CD4-positive, alpha-beta memory T cell (primary cell): ENCODE data around the gene HTRA2. TPM values are rescaled to one million over a fixed set of nuclear protein-coding genes. Genes with fewer than 3 reads are reported as not detected.
"Not testable (repeated sequence)": the region's sequence is repeated elsewhere in the genome, so short reads cannot be mapped to it uniquely, and the experiment has no call there.

ENCODE experiments used
- CTCF ChIA-PET: fragments of 350-600 bp; sonication (Branson Sonifier 250); formaldehyde crosslinking; loops from one replicate; lab custom pipeline; 2021; ENCODE audit warnings: inconsistent platforms; ENCODE audit not compliant: partially characterized antibody; lab: Charles Lee
- POLR2A ChIA-PET: fragments of 350-600 bp; sonication (Branson Sonifier 250); formaldehyde crosslinking; loops from one replicate; lab custom pipeline; 2021; ENCODE audit not compliant: partially characterized antibody; lab: Charles Lee
- DNase-seq, 5 donors: peaks; one replicate each; pipeline versions ENCODE4 v3.0.0 to v3.0.0-alpha.2; 2020 to 2022; ENCODE audit warnings: mixed read lengths in 1 of 5
- H3K27ac ChIP-seq: one replicate; pipeline ENCODE4 v1.7.0; 2013; ENCODE audit warnings: low read depth, low read length
- H3K27me3 ChIP-seq: 2 replicates; pipeline ENCODE4 v1.7.0; 2013; ENCODE audit warnings: mild to moderate bottlenecking, low read length, moderate library complexity; ENCODE audit not compliant: insufficient read depth
- H3K36me3 ChIP-seq: 2 replicates; pipeline ENCODE4 v1.7.0; 2013; ENCODE audit warnings: mild to moderate bottlenecking, low read length, moderate library complexity; ENCODE audit not compliant: insufficient read depth
- H3K4me1 ChIP-seq: 2 replicates; pipeline ENCODE4 v1.7.0; 2013; ENCODE audit warnings: mild to moderate bottlenecking, low read length, moderate library complexity; ENCODE audit not compliant: insufficient read depth
- H3K4me3 ChIP-seq, 2 donors: one replicate each; pipeline ENCODE4 v1.7.0; 2013; ENCODE audit warnings: low read length in 2 of 2, mild to moderate bottlenecking in 1 of 2
- H3K9me3 ChIP-seq, 2 donors: one replicate each; pipeline ENCODE4 v1.7.0; 2013; ENCODE audit warnings: low read length in 2 of 2, control low read depth in 1 of 2; ENCODE audit not compliant: control insufficient read depth in 1 of 2
- H3K27ac Mint-ChIP-seq, 7 donors: one replicate each; pipeline ENCODE4 v1.8.0; 2020 to 2021; ENCODE audit warnings: mixed read lengths in 7 of 7, mild to moderate bottlenecking in 6 of 7, inconsistent platforms in 3 of 7, moderate library complexity in 3 of 7
- H3K27me3 Mint-ChIP-seq, 2 donors: one replicate each; pipeline ENCODE4 v1.8.0; 2020 to 2021; ENCODE audit warnings: mixed read lengths in 2 of 2
- H3K36me3 Mint-ChIP-seq, 2 donors: one replicate each; pipeline ENCODE4 v1.8.0; 2020 to 2021; ENCODE audit warnings: mixed read lengths in 2 of 2, inconsistent platforms in 1 of 2, mild to moderate bottlenecking in 1 of 2
- H3K4me1 Mint-ChIP-seq, 4 donors: one replicate each; pipeline ENCODE4 v1.8.0; 2020 to 2021; ENCODE audit warnings: mixed read lengths in 4 of 4, mild to moderate bottlenecking in 1 of 4
- H3K4me3 Mint-ChIP-seq, 8 donors: one replicate each; pipeline ENCODE4 v1.8.0; 2020 to 2021; ENCODE audit warnings: mixed read lengths in 8 of 8, mild to moderate bottlenecking in 7 of 8, moderate library complexity in 6 of 8, inconsistent platforms in 3 of 8
- H3K9me3 Mint-ChIP-seq, 8 donors: one replicate each; pipeline ENCODE4 v1.8.0; 2020 to 2021; ENCODE audit warnings: mixed read lengths in 8 of 8, mild to moderate bottlenecking in 5 of 8, inconsistent platforms in 3 of 8, moderate library complexity in 1 of 8
- intact Hi-C: fragments of 100-400 bp; cut with micrococcal nuclease; formaldehyde crosslinking; loops from one replicate; pipeline ENCODE4 v1.15.1; 2023
- polyA plus RNA-seq, 2 donors: library from polyadenylated mRNA; unstranded; fragments of 300-500 nt; fragmentation: Illumina TruSeq; gene quantifications; one replicate each; pipeline ENCODE4 v1.2.3, GENCODE V29; 2021
- total RNA-seq, 2 experiments: library from RNA; stranded (reverse); gene quantifications; one replicate each; pipeline ENCODE4 v1.2.3, GENCODE V29; 2021

HTRA2 gene
- total and polyA plus RNA-seq, 4 experiments from 2014 or later: 22.0 to 41.1 (median 32.8) TPM

DNA sequence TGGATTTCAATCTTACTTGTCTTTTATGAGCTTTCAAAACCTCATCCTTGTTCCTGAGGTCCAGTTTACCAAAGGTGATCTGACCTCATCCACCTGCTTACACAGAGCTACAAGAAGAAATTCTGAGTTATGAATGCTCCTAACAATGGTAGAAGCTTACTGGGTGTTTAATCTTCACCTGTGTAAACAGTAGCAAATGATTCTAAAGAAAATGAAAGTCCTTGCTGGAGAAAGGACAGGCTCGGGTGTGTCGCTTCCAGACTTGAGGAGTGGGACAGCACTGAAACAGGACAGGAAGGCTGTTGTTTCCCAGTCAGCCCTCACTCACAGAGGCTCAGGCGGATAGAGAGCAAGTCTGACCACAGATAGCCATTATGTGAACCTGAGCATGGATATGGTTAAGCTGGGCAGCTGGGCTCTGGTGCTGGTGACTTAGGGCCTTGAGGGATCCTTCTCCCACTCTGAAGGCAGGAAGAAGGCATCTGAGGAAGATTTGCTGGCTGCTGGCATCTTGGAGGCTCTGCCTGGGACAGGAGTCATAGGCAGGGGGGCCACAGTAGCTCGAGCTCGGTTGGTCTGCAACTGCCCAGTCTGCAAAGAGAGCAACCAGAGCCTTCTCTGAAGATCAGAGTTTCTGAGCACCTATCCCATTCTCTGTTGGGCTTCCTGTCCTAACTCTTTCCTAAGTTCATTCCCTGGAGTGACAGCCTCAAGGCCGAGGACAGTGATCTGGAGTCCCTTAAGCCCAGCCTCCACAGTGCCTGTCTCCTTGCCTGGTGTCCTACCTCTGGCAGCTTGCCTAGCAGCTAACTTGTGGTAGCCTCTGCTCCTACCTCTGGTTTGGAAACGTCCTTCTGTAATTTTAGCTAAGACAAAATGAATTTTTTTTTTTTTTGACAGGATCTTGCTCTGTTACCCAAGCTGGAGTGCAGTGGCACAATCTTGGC, 28.8 kb downstream of the HTRA2 start:
- H3K4me3 Mint-ChIP-seq: no peak overlapping the region

DNA sequence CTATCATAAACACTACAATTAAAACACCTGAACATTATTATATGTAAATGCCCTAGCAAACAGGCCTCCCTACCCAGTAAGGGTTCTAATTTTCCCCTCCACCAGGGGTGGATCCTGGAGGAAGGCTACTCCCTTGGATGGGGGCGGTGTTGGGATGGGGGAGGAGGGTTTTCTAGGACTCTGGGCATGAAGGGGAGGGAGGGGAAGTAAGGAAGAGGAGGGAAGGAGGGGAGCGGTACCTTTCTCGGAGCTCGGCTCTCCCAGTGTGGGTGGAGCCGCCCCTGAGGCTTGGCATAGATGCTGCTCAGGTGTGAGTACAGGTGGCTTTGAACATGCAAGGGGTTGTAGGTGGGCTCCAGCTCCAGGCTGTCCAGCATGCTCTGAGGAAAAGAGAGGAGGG, 30.2 kb downstream of the HTRA2 start:
- intact Hi-C loops: loop anchor here (10.0 kb wide), 1 partner anchor 165 kb away; no protein-coding TSS in a partner anchor
- DNase-seq: no peak
- Histone ChIP-seq H3K27me3 (no peaks in the 10 kb centered on the region), H3K27ac (no peak overlapping the region), H3K4me1 (peaks cover 10% of the 10 kb centered on the region), H3K9me3 (no peaks in the 10 kb centered on the region), H3K36me3 (no peaks in the 10 kb centered on the region), H3K4me3 (no peak overlapping the region)
- no peak overlapping the region for H3K4me3 Mint-ChIP-seq
- H3K4me1 Mint-ChIP-seq: peaks cover 5 to 21% (median 13%) of the 10 kb centered on the region in 4 donors
- POLR2A ChIA-PET: interaction anchor here (0.6 to 1.0 kb wide), 3 partner anchors 12 to 62 kb away, joined by 3 read pairs; no protein-coding TSS in a partner anchor
- peaks cover 7 to 20% of the 10 kb centered on the region in 2 donors for H3K27me3 Mint-ChIP-seq
- H3K36me3 Mint-ChIP-seq: peaks cover 0 to 15% of the 10 kb centered on the region in 2 donors
- CTCF ChIA-PET: no interaction called here
- no peaks in the 10 kb centered on the region for H3K9me3 Mint-ChIP-seq
- peak overlapping the region in 2 of 7 donors; percentile 45 to 77 for H3K27ac Mint-ChIP-seq

More for the DNA sequence above, 28.8 kb downstream of the HTRA2 start:
- no peak overlapping the region for H3K4me3 ChIP-seq
- peaks cover 14% of the 10 kb centered on the region for H3K4me1 ChIP-seq
- H3K9me3 ChIP-seq: no peaks in the 10 kb centered on the region
- H3K36me3 Mint-ChIP-seq: peaks cover 0 to 20% of the 10 kb centered on the region in 2 donors
- H3K9me3 Mint-ChIP-seq: peaks cover 0 to 2% (median 0%) of the 10 kb centered on the region in 8 donors
- intact Hi-C loops: loop anchor here (10.0 kb wide), 1 partner anchor 164 kb away; no protein-coding TSS in a partner anchor
- POLR2A ChIA-PET: interaction anchor here (0.6 to 1.5 kb wide), 4 partner anchors 13 to 100 kb away, joined by 3 to 4 read pairs (median 4); partner anchors contain the start of genes CCDC142, TTC31 and WBP1
- CTCF ChIA-PET: interaction anchor here (0.6 to 1.3 kb wide), 2 partner anchors 58 to 644 kb away, joined by 3 read pairs; no protein-coding TSS in a partner anchor
- H3K27me3 ChIP-seq: no peaks in the 10 kb centered on the region
- no peaks in the 10 kb centered on the region for H3K36me3 ChIP-seq
- no peak overlapping the region for H3K27ac ChIP-seq
- peaks cover 7 to 11% of the 10 kb centered on the region in 2 donors for H3K27me3 Mint-ChIP-seq
- peak overlapping the region in 3 of 7 donors; percentile 23 to 45 (median 43) for H3K27ac Mint-ChIP-seq
- no peak for DNase-seq
- peaks cover 5 to 24% (median 15%) of the 10 kb centered on the region in 4 donors for H3K4me1 Mint-ChIP-seq

DNA sequence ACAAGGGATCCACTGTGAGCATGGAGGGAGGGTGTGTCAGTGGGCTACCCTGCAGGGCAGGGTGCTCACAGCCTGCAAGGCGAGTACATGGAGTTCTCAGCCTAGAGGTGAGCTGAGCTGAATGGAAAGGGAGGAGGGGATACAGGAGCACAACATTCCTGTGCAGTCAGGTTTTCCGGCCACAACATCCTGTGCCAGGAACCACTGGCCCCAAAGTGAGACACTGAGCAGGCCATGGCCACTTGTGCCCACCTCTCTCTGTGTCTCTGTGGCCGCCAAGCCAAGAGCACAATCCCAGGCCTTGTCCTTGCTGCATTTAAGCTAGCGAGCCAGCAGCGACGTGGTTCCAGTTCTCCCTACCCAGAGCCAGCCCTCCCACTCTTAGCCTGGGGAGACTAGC, 30.9 kb downstream of the HTRA2 start:
- CTCF ChIA-PET: no interaction called here
- no peaks in the 10 kb centered on the region for H3K9me3 Mint-ChIP-seq
- H3K27me3 ChIP-seq: no peaks in the 10 kb centered on the region
- intact Hi-C loops: no loop called here
- H3K27ac ChIP-seq: no peak overlapping the region
- peak overlapping the region in 2 of 7 donors; percentile 47 to 77 for H3K27ac Mint-ChIP-seq
- no peak for DNase-seq
- H3K36me3 ChIP-seq: no peaks in the 10 kb centered on the region
- H3K9me3 ChIP-seq: no peaks in the 10 kb centered on the region
- H3K36me3 Mint-ChIP-seq: peaks cover 0 to 10% of the 10 kb centered on the region in 2 donors
- POLR2A ChIA-PET: no interaction called here
- peaks cover 2 to 15% (median 8%) of the 10 kb centered on the region in 4 donors for H3K4me1 Mint-ChIP-seq
- no peak overlapping the region for H3K4me3 Mint-ChIP-seq
- peaks cover 4% of the 10 kb centered on the region for H3K4me1 ChIP-seq
- peaks cover 7 to 20% of the 10 kb centered on the region in 2 donors for H3K27me3 Mint-ChIP-seq
- no peak overlapping the region for H3K4me3 ChIP-seq

DNA sequence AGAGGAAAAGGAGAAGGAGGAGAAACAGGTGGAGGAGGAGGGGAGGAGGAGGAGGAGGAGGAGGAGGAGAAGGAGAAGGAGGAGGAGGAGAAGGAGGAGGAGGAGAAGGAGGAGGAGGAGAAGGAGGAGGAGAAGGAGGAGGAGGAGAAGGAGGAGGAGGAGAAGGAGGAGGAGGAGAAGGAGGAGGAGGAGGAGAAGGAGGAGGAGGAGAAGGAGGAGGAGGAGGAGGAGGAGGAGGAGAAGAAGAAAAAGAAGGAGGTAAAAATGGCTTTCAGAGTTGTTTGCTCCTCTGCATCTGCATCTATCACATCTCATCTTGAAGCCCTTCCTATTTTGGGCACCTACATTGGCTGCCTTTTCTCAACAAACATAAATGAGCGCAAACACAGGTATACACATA, 31.3 kb downstream of the HTRA2 start:
- H3K9me3 Mint-ChIP-seq, H3K27me3 ChIP-seq, H3K36me3 ChIP-seq, POLR2A ChIA-PET, H3K4me1 ChIP-seq, H3K4me3 Mint-ChIP-seq, H3K27ac Mint-ChIP-seq, H3K27ac ChIP-seq, H3K9me3 ChIP-seq, intact Hi-C loops, H3K4me3 ChIP-seq, CTCF ChIA-PET, DNase-seq: not testable (repeated sequence)
- Mint-ChIP-seq H3K36me3 (peaks cover 0 to 10% of the 10 kb centered on the region in 2 donors), H3K27me3 (peaks cover 8 to 22% of the 10 kb centered on the region in 2 donors), H3K4me1 (peaks cover under 1 to 11% (median 6%) of the 10 kb centered on the region in 4 donors)

DNA sequence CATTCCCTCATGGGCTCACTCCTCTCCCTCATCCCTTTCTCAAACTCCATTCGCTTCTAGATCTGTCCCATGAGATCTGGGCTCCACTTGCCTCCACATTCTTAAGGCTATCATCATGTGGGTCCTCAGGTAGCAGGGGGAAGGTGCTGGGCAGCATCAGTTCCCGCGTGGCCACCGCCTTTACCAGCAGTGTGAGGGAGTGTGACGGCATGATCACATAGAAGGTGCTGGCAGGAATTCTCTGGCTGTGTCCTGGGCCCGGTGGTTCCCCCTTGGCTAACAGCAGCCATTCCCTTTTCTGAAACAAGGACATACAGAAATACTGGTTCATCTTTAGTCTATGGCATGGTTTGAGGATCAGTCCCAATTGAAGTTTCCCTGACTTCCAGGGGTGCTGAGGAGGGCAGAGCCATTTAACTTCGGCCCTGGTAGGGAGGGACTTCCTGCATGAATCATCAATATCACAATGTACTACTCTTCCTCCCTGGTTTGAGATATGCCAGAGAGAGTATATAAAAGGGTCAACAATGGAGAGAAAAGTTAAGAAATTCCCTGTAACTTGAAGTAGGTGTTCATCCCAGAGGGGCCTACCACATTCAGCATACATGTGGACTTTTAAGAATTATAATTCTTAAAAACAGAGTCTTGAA, 32.5 kb downstream of the HTRA2 start:
- Histone ChIP-seq H3K9me3 (no peaks in the 10 kb centered on the region), H3K4me3 (no peak overlapping the region), H3K27ac (no peak overlapping the region), H3K4me1 (no peaks in the 10 kb centered on the region), H3K36me3 (no peaks in the 10 kb centered on the region), H3K27me3 (no peaks in the 10 kb centered on the region)
- peaks cover 0 to 6% (median 2%) of the 10 kb centered on the region in 4 donors for H3K4me1 Mint-ChIP-seq
- no peak overlapping the region for H3K4me3 Mint-ChIP-seq
- ChIA-PET POLR2A (no interaction called here), CTCF (no interaction called here)
- intact Hi-C loops: no loop called here
- no peaks in the 10 kb centered on the region for H3K36me3 Mint-ChIP-seq
- no peak for DNase-seq
- H3K27ac Mint-ChIP-seq: no peak overlapping the region
- H3K9me3 Mint-ChIP-seq: no peaks in the 10 kb centered on the region
- peaks cover 8 to 24% of the 10 kb centered on the region in 2 donors for H3K27me3 Mint-ChIP-seq

DNA sequence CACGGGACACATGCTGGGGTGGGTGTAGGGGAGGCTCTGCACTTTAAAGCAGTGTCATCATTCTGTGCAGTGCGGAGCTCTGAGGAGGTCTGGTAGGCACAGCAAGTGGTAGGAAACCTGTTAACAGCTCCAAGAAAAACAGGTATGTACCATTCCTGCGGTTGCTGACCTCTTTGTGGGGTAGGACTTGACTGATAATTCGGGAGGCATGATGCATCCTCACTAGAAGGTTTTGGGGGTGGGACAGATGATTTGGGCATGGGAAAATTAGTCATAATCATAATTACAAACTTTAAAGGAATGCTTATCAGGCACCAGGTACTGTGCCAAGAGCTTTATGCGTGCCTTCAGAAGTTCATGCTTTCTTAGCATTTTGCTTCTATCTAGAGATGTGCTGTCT, 34.5 kb downstream of the HTRA2 start:
- H3K9me3 Mint-ChIP-seq: no peaks in the 10 kb centered on the region
- intact Hi-C loops: no loop called here
- H3K27me3 ChIP-seq: no peaks in the 10 kb centered on the region
- no peak overlapping the region for H3K27ac ChIP-seq
- no peak overlapping the region for H3K4me3 Mint-ChIP-seq
- no peaks in the 10 kb centered on the region for H3K4me1 ChIP-seq
- H3K27ac Mint-ChIP-seq: no peak overlapping the region
- H3K36me3 ChIP-seq: no peaks in the 10 kb centered on the region
- H3K9me3 ChIP-seq: no peaks in the 10 kb centered on the region
- CTCF ChIA-PET: no interaction called here
- POLR2A ChIA-PET: no interaction called here
- no peak overlapping the region for H3K4me3 ChIP-seq
- no peak for DNase-seq
- H3K36me3 Mint-ChIP-seq: no peaks in the 10 kb centered on the region
- peaks cover 0 to 6% (median 1%) of the 10 kb centered on the region in 4 donors for H3K4me1 Mint-ChIP-seq
- H3K27me3 Mint-ChIP-seq: peaks cover 9 to 31% of the 10 kb centered on the region in 2 donors
